Right lobe of liver (tissue), 6 donors: ENCODE measurements around the gene PPP1CA. TPM values are rescaled to one million over a fixed set of nuclear protein-coding genes. Genes with fewer than 3 reads are reported as not detected.

Experiments used
- ATAC-seq, 4 donors: fragments of 200-7000 bp; cut with Tn5 transposase; one replicate each; pipeline ENCODE4 v1.9.1; 2020; ENCODE audit warnings: mild to moderate bottlenecking in 4 of 4, moderate library complexity in 4 of 4
- DNase-seq, 3 donors: peaks; one replicate each; pipeline ENCODE4 v3.0.0-alpha.2; 2020
- H3K27ac ChIP-seq, 3 donors: fragments of 200-600 bp; one replicate each; pipeline ENCODE4 v1.8.0; 2022
- H3K27me3 ChIP-seq, 2 donors: fragments of 200-600 bp; one replicate each; pipeline ENCODE4 v1.8.0; 2022
- H3K36me3 ChIP-seq, 4 donors: fragments of 200-600 bp; sonication (generic) in 1 of 4; one replicate each; pipeline versions ENCODE4 v1.5.1 to v1.8.0; 2017 to 2022; ENCODE audit warnings: control low read depth in 1 of 4
- H3K4me1 ChIP-seq, 4 donors: fragments of 200-600 bp; sonication (generic) in 1 of 4; one replicate each; pipeline versions ENCODE4 v1.5.1 to v1.8.0; 2017 to 2022; ENCODE audit warnings: control low read depth in 1 of 4
- H3K4me3 ChIP-seq, 3 donors: fragments of 200-600 bp; one replicate each; pipeline ENCODE4 v1.8.0; 2022
- H3K9me3 ChIP-seq, 4 donors: fragments of 200-600 bp; sonication (generic) in 1 of 4; one replicate each; pipeline versions ENCODE4 v1.5.1 to v1.8.0; 2017 to 2022; ENCODE audit warnings: control low read depth in 1 of 4
- POLR2A ChIP-seq: fragments of 450-650 bp; IDR thresholded peaks from one replicate; pipeline ENCODE4 v1.6.1; 2017; ENCODE audit warnings: antibody characterized with exemption, mild to moderate bottlenecking
- WGBS: methylation state at CpG from one replicate; pipeline ENCODE4 v1.1.6; 2018; ENCODE audit warnings: low coverage, low lambda C conversion rate; ENCODE audit not compliant: insufficient coverage; ENCODE audit errors: missing lambda C conversion rate; 5-methylcytosine and 5-hydroxymethylcytosine counted together
- intact Hi-C, 2 donors: fragments of 100-400 bp; cut with DNase I; formaldehyde crosslinking; loops; one replicate each; pipeline versions ENCODE4 v1.11.2 to v1.14.1; 2022
- total RNA-seq, 6 experiments: library from RNA; depleted of rRNA in 2 of 6; stranded (reverse); fragments of >200 nt in 2 of 6; fragmentation: NEBNext Ultra II Directional in 3 of 6; extraction: Animal tissue kit (Norgen Biotek cat#: 25700) in 3 of 6; gene quantifications; one replicate each; pipeline versions ENCODE4 v1.1.0 to v1.2.4, GENCODE V29; 2016 to 2023
- TF ChIP-seq, protein P1 (sequence below), 4 donors: fragments of 200-600 bp in 3 of 4; fragments of 450-650 bp in 1 of 4; IDR thresholded peaks; one replicate each; pipeline versions ENCODE4 v1.5.1 to v1.8.0; 2016 to 2022; ENCODE audit warnings: antibody characterized with exemption in 4 of 4, mild to moderate bottlenecking in 2 of 4
- donor health status: DM: no; HTN: yes; CAD: no.
- donor health status: DM: no; HTN: no; CAD: no.
- donor health status: DM: no; HTN: no; CAD: no.
- donor health status: DM: no; HTN: yes; CAD: no.
- donor health status: DM: no; HTN: yes; CAD: no.

The PPP1CA gene
- total RNA-seq, 6 experiments from 2014 or later, result 64.2 to 102 (median 71.1) TPM

- no peaks in the 10 kb centered on the region for H3K9me3 ChIP-seq
- H3K36me3 ChIP-seq, result no peaks in the 10 kb centered on the region
- H3K4me1 ChIP-seq, result peaks cover 0 to 17% (median 6%) of the 10 kb centered on the region in 4 donors
- TF ChIP-seq, protein P1, sequence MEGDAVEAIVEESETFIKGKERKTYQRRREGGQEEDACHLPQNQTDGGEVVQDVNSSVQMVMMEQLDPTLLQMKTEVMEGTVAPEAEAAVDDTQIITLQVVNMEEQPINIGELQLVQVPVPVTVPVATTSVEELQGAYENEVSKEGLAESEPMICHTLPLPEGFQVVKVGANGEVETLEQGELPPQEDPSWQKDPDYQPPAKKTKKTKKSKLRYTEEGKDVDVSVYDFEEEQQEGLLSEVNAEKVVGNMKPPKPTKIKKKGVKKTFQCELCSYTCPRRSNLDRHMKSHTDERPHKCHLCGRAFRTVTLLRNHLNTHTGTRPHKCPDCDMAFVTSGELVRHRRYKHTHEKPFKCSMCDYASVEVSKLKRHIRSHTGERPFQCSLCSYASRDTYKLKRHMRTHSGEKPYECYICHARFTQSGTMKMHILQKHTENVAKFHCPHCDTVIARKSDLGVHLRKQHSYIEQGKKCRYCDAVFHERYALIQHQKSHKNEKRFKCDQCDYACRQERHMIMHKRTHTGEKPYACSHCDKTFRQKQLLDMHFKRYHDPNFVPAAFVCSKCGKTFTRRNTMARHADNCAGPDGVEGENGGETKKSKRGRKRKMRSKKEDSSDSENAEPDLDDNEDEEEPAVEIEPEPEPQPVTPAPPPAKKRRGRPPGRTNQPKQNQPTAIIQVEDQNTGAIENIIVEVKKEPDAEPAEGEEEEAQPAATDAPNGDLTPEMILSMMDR (IDR thresholded peaks at IDR 0.05), result no peak
- no peak for TF ChIP-seq POLR2A
- intact Hi-C loops, result no loop called here
- ATAC-seq (no peak), DNase-seq (no peak)
- H3K4me3 ChIP-seq, result no peak overlapping the region
- no peak overlapping the region for H3K27ac ChIP-seq
- 74% methylated on average over 6 of the region's 12 CpGs for WGBS
- H3K27me3 ChIP-seq, result no peaks in the 10 kb centered on the region
Observed at GRCh38 chr11:67369801-67370284, 31.8 kb downstream of the PPP1CA start.

- no peak overlapping the region for H3K4me3 ChIP-seq
- H3K27ac ChIP-seq, result no peak overlapping the region
- intact Hi-C loops, result no loop called here
- peaks cover 0 to 12% (median 3%) of the 10 kb centered on the region in 4 donors for H3K4me1 ChIP-seq
- H3K9me3 ChIP-seq, result no peaks in the 10 kb centered on the region
- WGBS, result 94% methylated on average over 2 of the region's 8 CpGs
- no peaks in the 10 kb centered on the region for H3K36me3 ChIP-seq
- H3K27me3 ChIP-seq, result no peaks in the 10 kb centered on the region
- no peak for TF ChIP-seq POLR2A
- TF ChIP-seq, protein P1 (IDR thresholded peaks at IDR 0.05), result no peak
- ATAC-seq (no peak), DNase-seq (no peak)
Observed at GRCh38 chr11:67369275-67369674, 32.4 kb downstream of the PPP1CA start.

DNA sequence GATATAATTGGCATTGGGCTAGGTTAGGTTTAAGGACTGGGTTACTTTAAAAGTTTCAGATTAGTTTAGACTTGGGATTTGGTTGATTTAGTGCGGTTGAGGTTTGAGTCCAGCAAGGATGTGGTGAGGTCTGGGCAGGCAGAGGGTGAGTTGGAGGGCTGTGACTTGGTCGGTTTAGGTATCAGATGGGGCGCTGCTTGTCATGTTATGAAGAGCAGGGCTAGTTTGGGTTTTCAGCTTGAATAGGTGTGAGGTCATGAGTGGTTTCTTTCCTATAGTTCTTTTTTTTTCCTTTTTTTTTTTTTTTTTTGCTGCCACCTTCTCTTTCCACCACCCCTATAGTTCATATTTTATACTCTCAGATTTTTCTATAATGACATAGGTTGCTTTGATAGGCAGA, 33.0 kb downstream of the PPP1CA start:
- Histone ChIP-seq H3K27ac (no peak overlapping the region), H3K27me3 (no peaks in the 10 kb centered on the region), H3K4me3 (no peak overlapping the region), H3K9me3 (no peaks in the 10 kb centered on the region), H3K36me3 (no peaks in the 10 kb centered on the region), H3K4me1 (peaks cover 0 to 5% (median 0%) of the 10 kb centered on the region in 4 donors)
- ATAC-seq (no peak), DNase-seq (no peak)
- WGBS, result 20% methylated on average over 1 of the region's 3 CpGs
- intact Hi-C loops, result no loop called here
- no peak for TF ChIP-seq POLR2A
- TF ChIP-seq, protein P1 (IDR thresholded peaks at IDR 0.05), result no peak

- Histone ChIP-seq H3K27ac (no peak overlapping the region), H3K36me3 (no peaks in the 10 kb centered on the region), H3K4me1 (peaks cover 0 to 5% (median 0%) of the 10 kb centered on the region in 4 donors), H3K4me3 (no peak overlapping the region), H3K27me3 (no peaks in the 10 kb centered on the region), H3K9me3 (no peaks in the 10 kb centered on the region)
- intact Hi-C loops, result no loop called here
- DNase-seq, result no peak
- TF ChIP-seq, protein P1 (IDR thresholded peaks at IDR 0.05), result no peak
- no peak for TF ChIP-seq POLR2A
- no peak for ATAC-seq
- 71% methylated on average over 5 of the region's 7 CpGs for WGBS
Observed at GRCh38 chr11:67367761-67368227, 33.9 kb downstream of the PPP1CA start.
